GM19452 (cell line): Measurements from ENCODE around the gene FAM131B.

Experiments used
- ATAC-seq: cut with Tn5 transposase; IDR thresholded peaks from one replicate; pipeline ENCODE4 v1.9.1; 2021; ENCODE audit not compliant: unreplicated experiment

FAM131B gene

DNA sequence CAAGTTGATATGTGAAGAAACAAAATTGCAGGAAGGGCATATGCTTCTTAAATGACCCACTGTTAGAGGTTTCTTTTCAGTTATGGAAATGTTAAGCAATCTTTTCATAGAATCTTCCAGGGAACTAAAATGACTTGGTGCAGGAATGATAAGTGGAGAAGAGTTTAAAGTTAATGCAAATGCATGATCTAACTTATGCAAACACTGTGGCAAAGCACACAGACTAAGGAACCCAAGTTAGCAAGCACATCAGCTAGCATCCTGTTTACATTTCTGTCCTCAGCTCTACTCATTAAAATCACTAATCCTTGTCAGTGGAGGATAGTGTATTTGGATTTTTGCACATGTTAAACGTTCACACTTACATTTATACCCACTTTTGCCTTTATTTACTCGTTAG lies 37.3 kb downstream of the FAM131B start:
- peak; percentile 55 for ATAC-seq

- no peak for ATAC-seq
Observed at GRCh38 chr7:143323653-143324052, 38.9 kb downstream of the FAM131B start.

- ATAC-seq: no peak
Observed at GRCh38 chr7:143322760-143323633, 39.5 kb downstream of the FAM131B start.

DNA sequence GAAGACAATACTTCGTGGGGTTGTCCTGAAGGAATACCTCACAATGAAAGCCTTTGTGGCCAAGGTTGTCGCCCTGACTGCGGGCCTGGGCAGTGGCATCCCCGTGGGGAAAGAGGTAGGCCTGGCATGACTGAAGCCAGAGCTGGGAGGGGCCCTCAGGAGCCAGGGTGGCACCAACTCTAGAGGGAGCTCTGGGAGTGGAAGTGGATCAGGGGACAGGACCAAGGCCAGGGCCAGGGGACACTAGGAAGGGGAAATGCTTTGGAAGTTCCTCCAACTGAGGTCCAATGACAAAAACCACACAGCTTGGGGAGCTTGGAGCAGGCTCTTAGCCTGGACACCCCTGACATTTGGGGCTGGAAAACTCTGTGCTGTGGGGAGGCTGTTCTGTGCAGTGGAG lies 40.8 kb downstream of the FAM131B start:
- no peak for ATAC-seq

GRCh38 chr7:143321242-143321641 lies 41.3 kb downstream of the FAM131B start:
- no peak for ATAC-seq

- no peak for ATAC-seq
Observed at GRCh38 chr7:143320620-143321019, 41.9 kb downstream of the FAM131B start.

GRCh38 chr7:143318661-143319060 lies 43.9 kb downstream of the FAM131B start:
- no peak for ATAC-seq

DNA sequence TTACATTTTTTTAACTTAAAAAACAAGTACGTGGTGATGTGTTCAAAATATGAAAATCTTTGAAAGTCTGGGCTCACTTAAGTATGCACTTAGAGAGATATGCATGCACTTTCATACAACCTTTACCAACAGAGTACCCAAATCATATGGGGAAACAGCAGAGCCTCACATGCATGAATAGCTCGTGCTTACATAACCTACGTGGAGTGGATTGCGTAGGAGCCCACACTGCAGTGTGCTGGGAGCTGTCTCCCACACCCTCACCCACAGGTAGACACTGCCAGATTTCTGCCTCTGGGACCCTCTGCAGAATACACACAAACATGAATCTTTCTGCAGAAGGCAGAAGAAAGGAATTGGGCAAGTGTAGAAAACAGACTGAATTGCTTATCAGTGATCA lies 46.0 kb downstream of the FAM131B start:
- ATAC-seq: no peak

GRCh38 chr7:143315776-143316175 lies 46.7 kb downstream of the FAM131B start, which contains the start of gene CLCN1:
TSS of gene CLCN1 (plus strand) at chr7:143316111. CDS start at chr7:143316213, 102 bp downstream.
- no peak for ATAC-seq

DNA sequence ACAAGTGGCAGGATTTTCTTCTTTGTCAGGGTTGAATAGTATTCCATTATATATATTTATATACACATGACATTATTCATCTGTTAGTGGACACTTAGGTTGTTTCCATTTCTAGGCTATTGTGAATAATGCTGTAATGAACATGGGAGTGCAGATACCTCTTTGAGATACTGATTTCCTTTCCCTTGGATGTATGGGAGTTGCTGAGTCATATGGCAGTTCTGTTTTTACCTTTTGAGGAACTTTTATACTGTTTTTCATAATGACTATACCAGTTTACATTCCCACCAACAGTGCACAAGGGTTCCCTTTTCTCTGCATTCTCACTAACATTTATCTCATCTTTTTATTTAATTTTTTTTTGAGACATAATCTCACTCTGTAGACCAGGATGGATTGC lies 48.4 kb downstream of the FAM131B start:
- no peak for ATAC-seq

GRCh38 chr7:143308632-143309031 lies 53.9 kb downstream of the FAM131B start:
- ATAC-seq: no peak

GRCh38 chr7:143305423-143306070 lies 57.0 kb downstream of the FAM131B start:
- ATAC-seq: no peak

- ATAC-seq: no peak
Observed at GRCh38 chr7:143304938-143305337, 57.6 kb downstream of the FAM131B start.

GRCh38 chr7:143303733-143304132 lies 58.8 kb downstream of the FAM131B start:
- ATAC-seq: no peak
